H7 (cell line): ENCODE measurements around the gene SLC39A11. TPM values are rescaled to one million over a fixed set of nuclear protein-coding genes. Genes with fewer than 3 reads are reported as not detected.
"Not testable (repeated sequence)": the region's sequence is repeated elsewhere in the genome, so short reads cannot be mapped to it uniquely, and the experiment has no call there.

Source experiments
- DNase-seq: peaks from one replicate; pipeline ENCODE4 v3.0.0; 2012
- H3K27me3 ChIP-seq: 2 replicates; pipeline ENCODE4 v1.6.0; 2011; ENCODE audit warnings: mild to moderate bottlenecking, low read length; ENCODE audit not compliant: control insufficient read depth, insufficient read depth
- H3K36me3 ChIP-seq: replicated peaks from 2 replicates; pipeline ENCODE4 v1.5.1; 2011; ENCODE audit warnings: low read length; ENCODE audit not compliant: control insufficient read depth, insufficient read depth
- H3K4me3 ChIP-seq: 2 replicates; pipeline ENCODE4 v1.5.1; 2011; ENCODE audit warnings: low read depth, mild to moderate bottlenecking, control low read depth, low read length, moderate library complexity; ENCODE audit not compliant: insufficient read depth
- total RNA-seq: library from RNA; depleted of rRNA; stranded (reverse); fragments of >200 nt; shearing (Covaris generic); gene quantifications from 2 replicates; pipeline ENCODE4 v1.2.3, GENCODE V29; 2014

SLC39A11 gene
- total RNA-seq, 1 experiment from 2014 or later = 6.8 TPM

DNA sequence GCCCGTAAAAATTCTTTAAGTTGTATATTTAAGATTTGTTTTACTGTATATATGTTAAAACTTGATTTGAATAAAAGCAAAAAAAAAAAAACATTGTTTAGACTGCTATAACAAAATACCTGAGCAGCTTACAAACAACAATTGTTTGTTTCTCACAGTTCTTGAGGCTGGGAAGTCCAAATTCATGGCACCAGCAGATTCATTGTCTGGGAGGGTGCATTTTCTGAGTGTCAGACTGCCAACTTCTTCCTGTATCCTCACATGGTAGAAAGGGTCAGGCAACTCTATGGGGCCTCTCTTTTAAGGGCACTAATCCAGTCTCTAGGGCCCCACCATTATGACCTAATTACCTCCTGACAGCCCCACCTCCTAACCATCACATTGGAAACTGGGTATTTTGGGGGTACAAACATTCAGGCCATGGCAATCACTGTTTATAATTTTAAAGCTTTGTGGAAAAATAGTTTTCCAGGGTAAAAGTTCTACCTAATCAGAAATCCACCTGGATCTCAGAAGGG lies 281.4 kb downstream of the SLC39A11 start:
- Histone ChIP-seq H3K4me3 (no peak overlapping the region), H3K27me3 (no peaks in the 10 kb centered on the region), H3K36me3 (no peaks in the 10 kb centered on the region)
- DNase-seq = no peak

DNA sequence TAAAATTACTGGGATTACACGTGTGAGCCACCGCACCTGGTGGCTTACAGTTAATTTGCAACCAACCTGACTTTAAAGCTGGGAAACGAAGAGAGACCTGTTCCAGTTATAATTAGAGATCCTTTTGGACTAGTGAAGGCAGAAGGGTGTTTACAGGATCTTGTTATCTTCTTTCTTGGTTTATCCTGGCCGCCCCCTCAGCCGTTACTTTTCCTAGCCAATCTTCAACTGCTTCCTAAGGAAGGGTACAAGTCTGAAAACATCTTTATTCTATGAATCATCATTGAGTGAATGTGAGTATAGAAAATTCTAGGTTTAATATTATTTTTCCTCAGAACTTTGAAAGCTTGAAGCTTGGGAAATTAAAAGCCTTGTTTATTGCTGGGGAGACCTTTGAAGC lies 286.5 kb downstream of the SLC39A11 start:
- DNase-seq = no peak

DNA sequence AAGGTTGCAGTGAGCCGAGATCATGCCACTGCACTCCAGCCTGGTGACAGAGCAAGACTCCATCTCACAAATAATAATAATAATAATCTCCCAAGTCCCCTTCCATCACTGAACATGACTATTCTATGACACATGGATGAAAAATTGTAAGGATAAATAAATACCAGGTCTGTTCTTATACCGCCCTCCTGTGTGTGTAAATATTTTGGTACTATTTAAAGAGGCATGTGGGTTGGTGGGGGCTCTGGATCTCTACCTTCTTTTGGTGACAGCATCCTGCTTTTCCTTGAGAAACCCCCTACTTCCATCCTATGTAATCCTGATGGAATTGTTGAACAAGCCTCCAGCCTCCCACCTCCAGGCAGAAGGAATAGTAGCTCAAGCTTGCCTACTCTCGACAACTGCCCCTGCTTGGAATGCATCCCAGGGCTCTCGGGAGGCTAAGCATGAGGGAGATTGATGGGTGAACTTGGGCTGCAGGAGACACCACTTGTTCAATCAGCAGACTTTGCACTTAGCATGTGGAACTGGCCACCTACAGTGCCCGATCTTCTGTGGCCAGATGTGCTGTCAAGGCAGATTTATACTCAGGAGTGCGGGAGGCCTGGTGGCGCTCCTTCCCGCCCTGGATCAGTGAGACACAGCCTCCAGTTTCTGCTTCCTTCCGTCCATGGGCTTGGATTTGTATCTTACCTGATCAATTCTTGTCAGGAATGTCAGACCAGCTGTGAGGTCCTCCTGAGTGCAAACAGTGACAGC lies 287.4 kb downstream of the SLC39A11 start:
- no peak for DNase-seq
- no peaks in the 10 kb centered on the region for H3K36me3 ChIP-seq

More for the DNA sequence above, 286.5 kb downstream of the SLC39A11 start:
- no peak overlapping the region for H3K4me3 ChIP-seq
- H3K36me3 ChIP-seq = no peaks in the 10 kb centered on the region
- H3K27me3 ChIP-seq = no peaks in the 10 kb centered on the region

DNA sequence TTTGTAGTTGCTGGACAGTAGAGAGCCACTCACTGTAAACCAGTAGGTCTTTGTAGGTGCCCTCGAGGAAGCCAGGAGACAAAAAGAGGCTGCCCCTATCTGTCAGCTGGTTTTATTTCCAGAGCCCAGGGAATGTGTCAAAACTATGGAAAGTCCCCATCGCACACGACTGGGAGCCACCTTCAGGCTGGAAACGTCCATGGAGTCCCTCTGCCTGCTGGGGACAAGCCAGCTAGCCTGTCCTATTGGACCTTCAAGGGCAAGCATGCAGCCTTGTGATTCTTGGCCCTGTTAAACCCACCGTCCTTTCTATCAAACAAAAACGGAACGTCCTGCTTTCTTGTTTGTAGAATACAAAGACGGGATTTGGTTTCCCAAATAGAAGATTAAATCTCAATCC lies 289.8 kb downstream of the SLC39A11 start:
- H3K27me3 ChIP-seq = no peaks in the 10 kb centered on the region
- H3K36me3 ChIP-seq = no peaks in the 10 kb centered on the region
- H3K4me3 ChIP-seq = no peak overlapping the region
- DNase-seq = no peak

More for the DNA sequence above, 287.4 kb downstream of the SLC39A11 start:
- Histone ChIP-seq H3K4me3 (no peak overlapping the region), H3K27me3 (no peaks in the 10 kb centered on the region)

DNA sequence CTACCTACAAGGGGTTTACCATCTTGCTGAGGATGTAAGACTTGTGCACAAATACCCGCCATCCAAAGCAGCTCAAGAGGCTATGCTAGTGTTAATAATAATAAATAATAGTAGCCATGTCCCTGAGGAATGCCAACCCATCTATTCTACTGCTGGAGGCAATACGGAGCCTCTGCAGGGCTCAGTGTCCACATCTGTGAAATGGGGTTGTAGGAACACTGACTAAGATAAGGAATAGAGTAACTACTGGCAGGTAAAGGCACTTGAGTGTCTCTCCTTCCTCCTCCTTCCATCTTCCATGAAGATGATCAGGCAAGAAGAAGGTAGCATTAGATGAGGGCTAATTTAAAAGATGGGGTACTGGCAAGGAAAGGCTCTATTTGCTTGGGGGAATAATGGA lies 295.3 kb downstream of the SLC39A11 start:
- H3K4me3 ChIP-seq = no peak overlapping the region

DNA sequence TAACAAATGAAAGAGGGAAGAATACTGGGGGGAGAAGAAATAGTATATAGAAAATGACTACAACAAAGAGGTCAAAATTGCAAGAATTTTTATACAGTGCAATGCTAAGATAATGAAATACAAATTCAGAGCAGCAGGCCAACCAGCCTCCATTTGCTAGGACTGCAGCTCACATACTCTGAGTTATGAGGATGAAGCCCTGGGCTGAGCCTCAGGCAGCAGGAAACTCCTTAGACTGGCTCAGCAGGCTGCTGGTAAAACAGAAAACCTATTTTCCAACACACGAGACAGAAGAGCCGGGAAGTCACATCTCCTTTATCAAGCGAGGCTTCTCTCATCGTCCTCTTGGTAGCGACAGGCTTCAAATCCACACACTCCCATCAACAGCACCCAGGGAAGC lies 296.5 kb downstream of the SLC39A11 start:
- H3K27me3 ChIP-seq = no peaks in the 10 kb centered on the region
- no peak for DNase-seq

More for the DNA sequence above, 295.3 kb downstream of the SLC39A11 start:
- Histone ChIP-seq H3K36me3 (no peaks in the 10 kb centered on the region), H3K27me3 (no peaks in the 10 kb centered on the region)
- DNase-seq = no peak

DNA sequence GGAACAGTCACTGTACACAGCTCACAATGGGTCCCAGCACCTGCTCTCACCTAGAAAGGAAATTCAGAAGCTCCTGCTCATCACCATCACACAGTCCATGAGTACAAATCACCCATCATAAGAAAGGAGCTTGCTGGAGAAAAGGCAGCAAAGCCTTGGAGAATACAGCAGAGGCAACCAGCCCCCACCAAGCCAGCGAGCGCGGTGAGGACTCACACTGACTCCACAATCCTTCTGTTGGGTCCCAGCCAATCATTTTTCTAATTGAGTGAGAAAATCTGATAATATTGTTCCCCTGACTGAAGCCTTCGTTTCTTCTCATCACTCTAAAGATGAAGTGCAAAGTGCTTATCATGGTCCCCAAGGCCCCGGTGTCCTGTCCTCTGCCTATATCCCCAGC lies 298.3 kb downstream of the SLC39A11 start:
- no peaks in the 10 kb centered on the region for H3K36me3 ChIP-seq
- H3K4me3 ChIP-seq = no peak overlapping the region
- H3K27me3 ChIP-seq = no peaks in the 10 kb centered on the region
- no peak for DNase-seq

More for the DNA sequence above, 296.5 kb downstream of the SLC39A11 start:
- Histone ChIP-seq H3K36me3 (no peaks in the 10 kb centered on the region), H3K4me3 (no peak overlapping the region)

DNA sequence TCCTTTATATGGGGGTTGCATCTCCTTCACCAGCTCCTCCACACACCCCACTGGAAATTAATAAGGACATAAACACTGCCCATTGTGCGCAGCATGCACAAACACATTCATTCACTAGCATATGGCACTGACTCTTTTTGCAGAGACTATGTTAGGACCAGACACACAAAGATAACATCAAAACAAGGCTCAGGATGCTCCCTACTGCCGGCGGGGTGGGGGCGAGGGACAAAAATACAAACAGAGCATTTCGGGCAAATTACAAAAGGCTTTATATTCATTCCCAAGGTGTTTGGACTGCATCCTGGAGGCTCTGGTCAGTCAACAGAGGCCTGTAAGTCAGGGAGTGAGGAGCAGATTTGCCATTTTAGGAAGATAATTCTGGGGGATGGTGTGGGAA lies 299.7 kb downstream of the SLC39A11 start:
- H3K4me3 ChIP-seq = no peak overlapping the region
- no peaks in the 10 kb centered on the region for H3K36me3 ChIP-seq
- DNase-seq = no peak
- no peaks in the 10 kb centered on the region for H3K27me3 ChIP-seq

DNA sequence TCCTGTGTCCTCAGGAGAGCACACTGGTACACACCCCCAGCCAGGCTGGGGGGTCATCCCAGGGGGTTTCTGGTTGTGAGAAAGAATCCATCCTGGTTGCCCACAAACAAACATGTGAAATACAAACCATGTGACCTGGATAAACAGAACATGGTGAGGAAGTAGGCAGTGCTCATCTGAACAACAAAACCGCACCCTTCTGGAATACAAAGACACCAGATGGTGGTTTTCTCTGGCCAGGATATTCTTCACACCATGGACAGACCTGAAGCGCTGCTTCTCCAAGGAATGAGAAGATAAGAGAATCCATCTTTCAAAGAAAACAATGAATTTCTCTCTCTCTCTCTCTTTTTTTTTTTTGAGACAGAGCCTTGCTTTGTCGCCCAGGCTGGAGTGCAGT lies 302.3 kb downstream of the SLC39A11 start:
- no peak overlapping the region for H3K4me3 ChIP-seq
- no peak for DNase-seq
- no peaks in the 10 kb centered on the region for H3K27me3 ChIP-seq
- H3K36me3 ChIP-seq = no peaks in the 10 kb centered on the region

DNA sequence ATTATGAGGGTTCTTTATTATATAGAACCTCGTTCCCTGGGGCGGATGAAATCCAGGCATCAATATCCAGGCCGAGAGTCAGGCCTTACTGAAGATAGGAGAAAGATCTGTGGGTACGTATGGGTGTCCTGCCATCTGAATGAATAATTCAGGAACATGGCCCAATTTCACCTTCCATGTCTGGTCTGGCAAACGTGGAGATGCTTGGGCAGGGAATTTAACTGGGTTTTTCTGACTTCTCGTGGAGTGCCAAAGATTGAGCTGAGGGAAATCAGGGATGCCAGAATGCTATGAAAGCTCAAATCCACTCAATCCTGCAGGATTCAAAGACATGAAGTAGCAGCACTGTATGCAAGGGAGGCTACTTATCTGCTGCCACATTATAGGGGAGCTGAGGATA lies 302.8 kb downstream of the SLC39A11 start:
- no peak overlapping the region for H3K4me3 ChIP-seq
- DNase-seq = no peak
- H3K27me3 ChIP-seq = no peaks in the 10 kb centered on the region
- no peaks in the 10 kb centered on the region for H3K36me3 ChIP-seq

DNA sequence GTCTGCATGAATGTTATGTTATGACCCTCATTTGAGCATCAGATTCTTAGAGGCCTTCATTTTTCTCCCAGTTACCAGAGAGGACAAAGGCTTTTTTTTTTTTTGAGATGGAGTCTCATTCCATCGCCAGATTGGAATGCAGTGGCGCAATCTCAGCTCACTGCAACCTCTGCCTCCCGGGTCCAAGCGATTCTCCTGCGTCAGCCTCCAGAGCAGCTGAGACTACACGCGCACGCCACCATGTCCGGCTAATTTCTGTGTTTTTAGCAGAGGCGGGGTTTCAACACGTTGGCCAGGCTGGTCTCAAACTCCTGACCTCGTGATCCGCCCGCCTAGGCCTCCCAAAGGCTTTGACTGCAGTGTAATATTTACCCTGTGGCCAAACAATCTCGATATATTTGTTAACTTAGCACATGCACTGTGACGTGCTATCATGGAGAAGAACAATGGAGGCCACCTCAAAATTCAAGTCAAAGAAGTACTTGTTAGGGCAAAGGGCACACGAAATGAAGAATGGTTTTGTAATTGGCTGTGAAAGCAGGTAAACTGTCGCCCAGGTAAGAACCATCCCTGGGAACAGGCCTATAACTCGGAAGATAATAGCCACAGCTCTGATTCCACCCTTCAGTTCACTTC lies 303.4 kb downstream of the SLC39A11 start:
- Histone ChIP-seq H3K36me3 (no peaks in the 10 kb centered on the region), H3K4me3 (no peak overlapping the region), H3K27me3 (no peaks in the 10 kb centered on the region)
- DNase-seq = no peak

DNA sequence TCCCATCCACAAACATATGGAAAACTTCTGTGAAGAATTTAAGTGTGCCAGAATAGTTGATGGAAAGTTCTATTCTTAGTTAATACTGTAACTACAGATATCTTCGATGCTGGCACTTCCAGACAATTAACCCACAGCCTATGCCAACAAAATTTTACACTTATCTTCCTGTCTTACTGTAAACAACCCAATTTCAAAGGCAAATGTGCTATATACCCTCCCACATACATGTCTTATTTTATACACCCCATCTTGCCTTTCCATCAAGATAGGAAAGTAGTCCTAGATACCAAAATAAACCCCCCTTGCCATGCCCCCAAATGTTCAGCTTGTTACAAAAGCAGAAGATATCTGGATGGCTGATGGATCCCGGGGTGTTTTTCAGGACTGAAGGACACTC lies 306.3 kb downstream of the SLC39A11 start:
- no peaks in the 10 kb centered on the region for H3K36me3 ChIP-seq
- DNase-seq = no peak
- no peaks in the 10 kb centered on the region for H3K27me3 ChIP-seq
- no peak overlapping the region for H3K4me3 ChIP-seq

DNA sequence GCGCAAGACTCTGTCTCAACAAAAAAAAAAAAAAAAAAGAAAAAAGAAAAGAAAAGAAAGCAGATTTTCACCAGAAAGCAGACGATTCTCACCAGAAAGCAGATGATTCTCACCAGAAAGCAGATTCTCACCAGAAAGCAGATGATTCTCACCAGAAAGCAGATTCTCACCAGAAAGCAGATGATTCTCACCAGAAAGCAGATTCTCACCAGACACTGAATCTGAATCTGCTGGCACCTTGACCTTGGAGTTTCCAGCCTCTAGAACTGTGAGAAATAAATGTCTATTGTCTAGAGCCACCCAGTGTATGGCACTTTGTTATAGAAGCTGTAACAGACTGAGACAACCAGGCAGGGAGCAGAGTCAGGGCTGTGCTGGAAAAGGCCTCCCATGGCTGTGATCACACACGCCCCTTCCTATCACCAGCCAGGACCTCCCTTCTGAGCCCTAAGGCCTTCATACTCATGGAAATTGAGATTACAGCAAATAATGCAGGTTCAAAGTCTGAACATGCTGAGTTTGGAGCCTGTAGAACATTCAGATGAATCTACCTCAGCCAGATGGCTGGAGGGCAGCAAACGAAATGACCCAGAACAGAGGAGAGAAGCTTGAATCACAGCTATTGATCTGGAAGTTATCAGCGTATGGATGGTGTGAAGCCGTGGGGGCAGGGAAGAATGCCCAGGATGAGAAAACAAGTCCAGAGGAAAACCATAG lies 309.3 kb downstream of the SLC39A11 start:
- H3K36me3 ChIP-seq = no peaks in the 10 kb centered on the region

DNA sequence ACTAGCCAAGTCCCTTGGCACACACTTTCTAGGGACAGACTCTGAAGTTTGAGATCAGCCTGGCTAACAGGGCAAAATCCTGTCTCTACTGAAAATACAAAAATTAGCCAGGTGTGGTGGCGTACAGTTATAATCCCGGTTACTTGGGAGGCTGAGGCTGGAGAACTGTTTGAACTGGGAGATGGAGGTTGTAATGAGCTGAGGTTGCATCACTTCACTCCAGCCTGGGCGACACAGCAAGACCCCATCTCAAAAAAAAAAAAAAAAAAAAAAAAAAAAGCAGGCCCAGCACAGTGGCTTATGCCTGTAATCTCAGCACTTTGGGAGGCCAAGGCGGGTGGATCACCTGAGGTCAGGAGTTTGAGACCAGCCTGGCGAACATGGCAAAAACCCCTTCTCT lies 310.1 kb downstream of the SLC39A11 start:
- not testable (repeated sequence) for DNase-seq, H3K36me3 ChIP-seq, H3K4me3 ChIP-seq, H3K27me3 ChIP-seq

More for the DNA sequence above, 309.3 kb downstream of the SLC39A11 start:
- DNase-seq = no peak
- H3K4me3 ChIP-seq = no peak overlapping the region
- no peaks in the 10 kb centered on the region for H3K27me3 ChIP-seq
